HG03159 (cell line): ENCODE data around the gene ADAMTS12.
A peak's percentile ranks its signal among the peaks of the same experiment; 100 is the strongest.
"Not testable (repeated sequence)": the region's sequence is repeated elsewhere in the genome, so short reads cannot be mapped to it uniquely, and the experiment has no call there.

Source experiments
- ATAC-seq: cut with Tn5 transposase; IDR thresholded peaks from one replicate; pipeline ENCODE4 v1.9.1; 2021; ENCODE audit warnings: mild to moderate bottlenecking, moderate library complexity; ENCODE audit not compliant: unreplicated experiment

The ADAMTS12 gene

GRCh38 chr5:33891788-33892619 lies at the start of gene ADAMTS12:
Gene ADAMTS12 (minus strand): TSS chr5:33891990. CDS start chr5:33891856, 134 bp downstream.
- peak; percentile 50 for ATAC-seq

GRCh38 chr5:33941090-33941489 lies 49.3 kb upstream of the ADAMTS12 start:
- ATAC-seq = no peak

- no peak for ATAC-seq
Measured at GRCh38 chr5:33939556-33940262, 47.9 kb upstream of the ADAMTS12 start.

- no peak for ATAC-seq
Measured at GRCh38 chr5:33938881-33939280, 47.1 kb upstream of the ADAMTS12 start.

- ATAC-seq = no peak
Measured at GRCh38 chr5:33938507-33938796, 46.7 kb upstream of the ADAMTS12 start.

- ATAC-seq = no peak
Measured at GRCh38 chr5:33937707-33938506, 46.1 kb upstream of the ADAMTS12 start.

GRCh38 chr5:33937017-33937706 lies 45.4 kb upstream of the ADAMTS12 start:
- no peak for ATAC-seq

- no peak for ATAC-seq
Measured at GRCh38 chr5:33936381-33937016, 44.7 kb upstream of the ADAMTS12 start, which contains the start of gene RXFP3. Gene RXFP3 (plus strand): TSS chr5:33936386. CDS start chr5:33936741, 355 bp downstream.

GRCh38 chr5:33936004-33936380 lies 44.2 kb upstream of the ADAMTS12 start:
- peak; percentile 39 for ATAC-seq

- peak; percentile 32 for ATAC-seq
Measured at GRCh38 chr5:33934176-33934575, 42.4 kb upstream of the ADAMTS12 start.

GRCh38 chr5:33933723-33934169 lies 42.0 kb upstream of the ADAMTS12 start:
- peak; percentile 90 for ATAC-seq

- no peak for ATAC-seq
Measured at GRCh38 chr5:33931136-33931535, 39.3 kb upstream of the ADAMTS12 start.

GRCh38 chr5:33929925-33930690 lies 38.3 kb upstream of the ADAMTS12 start:
- ATAC-seq = no peak

GRCh38 chr5:33928283-33928682 lies 36.5 kb upstream of the ADAMTS12 start:
- ATAC-seq = no peak

GRCh38 chr5:33927685-33928084 lies 35.9 kb upstream of the ADAMTS12 start:
- no peak for ATAC-seq

- ATAC-seq = no peak
Measured at GRCh38 chr5:33925278-33925677, 33.5 kb upstream of the ADAMTS12 start.

GRCh38 chr5:33921002-33921401 lies 29.2 kb upstream of the ADAMTS12 start:
- no peak for ATAC-seq

- not testable (repeated sequence) for ATAC-seq
Measured at GRCh38 chr5:33914844-33915243, 23.1 kb upstream of the ADAMTS12 start.

GRCh38 chr5:33906248-33906647 lies 14.5 kb upstream of the ADAMTS12 start:
- ATAC-seq = not testable (repeated sequence)
